Brain microvascular endothelial cell (primary cell): ENCODE results near the gene ARSJ.

Source experiments
- DNase-seq: peaks from one replicate; pipeline ENCODE4 v3.0.0-alpha.2; 2020
- H3K27ac ChIP-seq: fragments of 250-450 bp; sonication (Bioruptor Pico); 2 replicates; pipeline ENCODE4 v1.5.1; 2020; ENCODE audit warnings: mild to moderate bottlenecking, moderate library complexity
- H3K27me3 ChIP-seq: fragments of 250-450 bp; sonication (Bioruptor Pico); replicated peaks from 2 replicates; pipeline ENCODE4 v1.5.1; 2020; ENCODE audit warnings: mild to moderate bottlenecking
- H3K36me3 ChIP-seq: fragments of 250-450 bp; sonication (Bioruptor Pico); replicated peaks from 2 replicates; pipeline ENCODE4 v1.5.1; 2020; ENCODE audit warnings: mild to moderate bottlenecking
- H3K4me3 ChIP-seq: 2 replicates; pipeline ENCODE4 v1.5.1; 2011; ENCODE audit warnings: low read depth, mild to moderate bottlenecking, control low read depth, low read length, moderate library complexity
- CTCF ChIP-seq: IDR thresholded peaks from 2 replicates; pipeline ENCODE4 v1.5.1; 2011; ENCODE audit warnings: low read depth, mild to moderate bottlenecking, moderate library complexity, low read length, control low read depth, inconsistent platforms; ENCODE audit errors: missing control alignments
- in situ Hi-C: cut with HindIII; loops from 2 replicates; pipeline ENCODE4 v1.10.0; 2017; ENCODE audit warnings: low sequenced_read_pairs, low pct_ligation_motif_present

ARSJ gene

GRCh38 chr4:113975578-113975977 lies 3.9 kb downstream of the ARSJ start:
- in situ Hi-C loops = no loop called here
- Histone ChIP-seq H3K27me3 (no peaks in the 10 kb centered on the region), H3K36me3 (peaks cover under 1% of the 10 kb centered on the region), H3K27ac (no peak overlapping the region), H3K4me3 (peak overlapping the region; percentile 25)
- no peak for DNase-seq
- no peak for TF ChIP-seq CTCF

- no peak for TF ChIP-seq CTCF
- Histone ChIP-seq H3K27ac (no peak overlapping the region), H3K4me3 (no peak overlapping the region), H3K36me3 (peaks cover 3% of the 10 kb centered on the region), H3K27me3 (no peaks in the 10 kb centered on the region)
- in situ Hi-C loops = no loop called here
- no peak for DNase-seq
These were observed 5.0 kb downstream of the ARSJ start for GRCh38 chr4:113974467-113974866.

GRCh38 chr4:113973345-113973744 lies 6.1 kb downstream of the ARSJ start:
- peaks cover 3% of the 10 kb centered on the region for H3K36me3 ChIP-seq
- DNase-seq = no peak
- H3K27me3 ChIP-seq = no peaks in the 10 kb centered on the region
- no peak overlapping the region for H3K27ac ChIP-seq
- in situ Hi-C loops = no loop called here
- TF ChIP-seq CTCF = no peak
- no peak overlapping the region for H3K4me3 ChIP-seq

GRCh38 chr4:113972781-113973180 lies 6.7 kb downstream of the ARSJ start:
- no peak overlapping the region for H3K4me3 ChIP-seq
- in situ Hi-C loops = no loop called here
- no peaks in the 10 kb centered on the region for H3K27me3 ChIP-seq
- no peak overlapping the region for H3K27ac ChIP-seq
- H3K36me3 ChIP-seq = peaks cover 3% of the 10 kb centered on the region
- no peak for TF ChIP-seq CTCF
- DNase-seq = no peak

GRCh38 chr4:113971706-113972360 lies 7.6 kb downstream of the ARSJ start:
- Histone ChIP-seq H3K36me3 (peaks cover 3% of the 10 kb centered on the region), H3K27ac (peak overlapping the region; percentile 26), H3K4me3 (no peak overlapping the region), H3K27me3 (no peaks in the 10 kb centered on the region)
- no peak for TF ChIP-seq CTCF
- peak; percentile 14 for DNase-seq
- in situ Hi-C loops = no loop called here
